GM13977 (cell line): Measurements from ENCODE around the gene ZNF831.

Source experiments
- DNase-seq: peaks from one replicate; pipeline ENCODE4 v3.0.0; 2012; ENCODE audit warnings: low spot score
- CTCF ChIP-seq: IDR thresholded peaks from 2 replicates; pipeline ENCODE4 v1.5.1; 2012; ENCODE audit warnings: mild to moderate bottlenecking, control low read depth; ENCODE audit not compliant: insufficient read depth; ENCODE audit errors: extremely low read depth, missing control alignments
- in situ Hi-C: fragments of 300-500 bp; cut with MboI; formaldehyde crosslinking; loops from one replicate; pipeline ENCODE4 v1.12.0; 2022; ENCODE audit warnings: low sequenced_read_pairs, low pct_unique_long_range_greater_than_20kb, mixed read lengths, inconsistent platforms; ENCODE audit not compliant: unreplicated experiment

Gene ZNF831

DNA sequence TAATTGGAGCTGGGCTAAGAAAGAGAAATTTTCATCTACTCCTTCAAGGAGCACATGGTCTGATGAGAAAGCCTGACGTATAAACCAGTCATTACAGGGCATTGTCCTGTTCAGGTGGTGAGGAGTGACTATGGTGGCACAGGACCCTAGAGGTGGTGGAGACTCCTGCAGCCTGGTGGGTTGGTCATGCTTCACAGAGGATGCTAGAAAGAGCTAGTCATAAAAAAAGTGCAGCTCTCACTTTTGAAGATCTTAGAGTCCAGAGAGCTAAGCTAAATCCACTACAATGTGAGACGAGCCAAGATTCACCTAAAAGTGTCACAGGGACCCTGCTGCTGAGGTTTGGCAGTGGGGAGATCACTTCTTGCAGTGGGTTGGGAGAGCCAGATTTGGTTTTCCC, 9.8 kb upstream of the ZNF831 start:
- in situ Hi-C loops = no loop called here
- DNase-seq = no peak

DNA sequence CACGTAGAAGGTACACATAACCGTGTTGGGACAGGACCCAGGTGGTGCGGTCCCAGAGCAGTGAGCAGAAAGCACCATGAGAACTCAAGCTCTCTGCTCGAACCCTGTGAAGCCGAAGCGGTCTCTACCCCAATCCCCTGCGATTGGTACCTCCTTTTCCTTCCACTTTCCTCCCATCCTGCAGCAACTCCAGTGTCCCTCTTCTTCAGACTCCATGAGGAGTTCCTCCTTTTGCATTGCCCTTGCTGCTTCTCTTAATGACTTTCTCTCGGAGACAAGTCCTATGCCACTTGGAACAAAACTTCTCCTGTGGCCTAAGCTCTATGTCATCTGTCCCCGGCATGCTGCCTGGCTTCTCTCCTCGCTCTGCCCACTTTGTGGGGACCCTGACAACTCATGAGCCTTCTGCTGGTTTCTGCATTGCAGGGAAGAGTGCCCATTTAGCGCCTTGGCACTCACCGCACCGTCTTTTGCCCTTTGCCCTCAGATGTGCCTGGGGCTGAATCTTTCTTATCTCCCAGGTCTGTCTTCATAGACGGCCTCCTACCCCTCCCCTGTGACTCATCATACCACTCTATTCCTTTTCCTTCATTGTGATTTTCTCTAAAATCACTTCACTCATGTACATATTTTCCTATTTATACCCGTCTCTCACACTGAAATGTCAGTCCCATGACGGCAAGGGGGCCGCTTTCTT, 9.2 kb upstream of the ZNF831 start:
- no peak for TF ChIP-seq CTCF
- in situ Hi-C loops = no loop called here
- no peak for DNase-seq

More for the DNA sequence above, 9.8 kb upstream of the ZNF831 start:
- no peak for TF ChIP-seq CTCF

- no peak for TF ChIP-seq CTCF
- in situ Hi-C loops = no loop called here
- DNase-seq = no peak
These were observed 6.6 kb upstream of the ZNF831 start for GRCh38 chr20:59157064-59157463.

- DNase-seq = no peak
- TF ChIP-seq CTCF = no peak
- in situ Hi-C loops = no loop called here
These were observed 6.1 kb upstream of the ZNF831 start for GRCh38 chr20:59157531-59157930.

DNA sequence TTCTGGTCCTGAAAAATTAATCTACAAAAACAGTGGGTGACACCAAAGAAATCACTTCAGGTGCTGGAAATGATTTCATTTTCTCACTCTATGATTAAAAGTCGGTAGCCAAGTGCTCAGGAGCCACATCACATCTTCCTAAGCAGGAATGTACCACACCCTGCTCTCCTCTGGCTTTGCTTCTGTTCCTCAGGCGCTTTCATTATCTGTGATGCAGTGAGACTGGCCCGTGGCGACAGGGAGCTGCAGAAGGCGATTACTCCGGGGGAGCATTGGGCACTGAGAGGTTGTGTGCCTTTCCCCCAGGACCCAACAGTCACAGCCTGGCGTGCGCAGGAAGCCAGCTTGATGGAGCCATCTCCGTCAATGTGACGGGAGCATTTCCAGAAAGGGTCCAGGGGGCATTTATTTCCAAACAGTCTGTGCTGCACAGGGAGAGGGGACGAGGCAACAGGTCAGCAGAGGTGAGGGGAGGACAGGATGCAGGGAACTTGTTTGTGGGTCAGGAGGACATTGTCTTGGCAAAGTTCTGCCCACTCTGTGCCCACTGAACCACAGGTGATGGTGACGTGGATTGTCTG, 5.6 kb upstream of the ZNF831 start:
- TF ChIP-seq CTCF = no peak
- no peak for DNase-seq
- in situ Hi-C loops = no loop called here

DNA sequence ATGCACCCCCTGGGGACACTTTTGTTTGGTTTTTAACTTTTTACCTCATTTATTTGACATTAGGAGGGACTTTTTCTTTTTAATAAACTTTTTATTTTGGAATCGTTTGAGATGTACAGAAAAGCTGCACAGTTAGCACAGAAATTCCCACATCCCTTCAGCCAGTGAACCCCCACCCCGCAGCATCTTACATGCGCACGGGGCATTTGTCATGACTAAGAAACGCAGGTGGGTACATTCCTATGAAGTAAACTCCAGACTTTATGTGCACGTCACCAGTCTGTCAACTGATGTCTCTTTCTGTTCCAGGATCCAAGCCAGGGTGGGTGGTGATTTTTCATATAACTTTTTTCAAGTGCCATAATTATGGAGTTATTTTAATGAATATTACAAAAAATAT, 4.9 kb upstream of the ZNF831 start:
- TF ChIP-seq CTCF = no peak

More for the DNA sequence above, 4.9 kb upstream of the ZNF831 start:
- DNase-seq = no peak
- in situ Hi-C loops = no loop called here
